ENCODE measurements around the gene ARHGAP15.

Gene ARHGAP15

DNA sequence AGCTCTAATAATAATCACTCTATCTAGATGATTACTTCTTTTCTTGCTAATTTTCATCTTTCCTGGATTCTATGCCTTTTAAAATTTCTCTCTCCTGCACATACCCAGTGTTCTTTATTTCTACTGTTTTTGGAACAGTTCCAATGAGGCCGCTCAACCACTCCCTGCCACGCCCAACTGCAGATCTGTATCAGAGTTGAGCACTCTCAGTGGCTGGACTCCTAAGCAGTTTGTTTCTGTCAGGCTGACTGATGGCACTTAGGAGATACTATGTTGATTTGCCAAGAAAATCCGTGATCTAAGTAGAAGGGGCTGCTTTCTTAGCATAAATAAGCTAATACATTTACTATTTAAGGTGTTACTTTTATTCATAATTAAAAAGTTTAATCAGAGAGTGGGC is 192.8 kb downstream of the ARHGAP15 start:
- no peak for TF ChIP-seq CTCF (IDR thresholded peaks at IDR 0.05; ENCODE audit: borderline replicate concordance, insufficient read depth, low read depth, low read length)
- no peak overlapping the region for H3K4me3 ChIP-seq (ENCODE audit: low read depth, low read length)

GRCh38 chr2:143329288-143329687 is 200.1 kb downstream of the ARHGAP15 start:
- H3K4me3 ChIP-seq (ENCODE audit: low read depth, low read length), result no peak overlapping the region
- no peak for TF ChIP-seq CTCF (IDR thresholded peaks at IDR 0.05; ENCODE audit: borderline replicate concordance, insufficient read depth, low read depth, low read length)

GRCh38 chr2:143333168-143333791 is 204.1 kb downstream of the ARHGAP15 start:
- H3K4me3 ChIP-seq (ENCODE audit: low read depth, low read length), result no peak overlapping the region
- TF ChIP-seq CTCF (IDR thresholded peaks at IDR 0.05; ENCODE audit: borderline replicate concordance, insufficient read depth, low read depth, low read length), result no peak

DNA sequence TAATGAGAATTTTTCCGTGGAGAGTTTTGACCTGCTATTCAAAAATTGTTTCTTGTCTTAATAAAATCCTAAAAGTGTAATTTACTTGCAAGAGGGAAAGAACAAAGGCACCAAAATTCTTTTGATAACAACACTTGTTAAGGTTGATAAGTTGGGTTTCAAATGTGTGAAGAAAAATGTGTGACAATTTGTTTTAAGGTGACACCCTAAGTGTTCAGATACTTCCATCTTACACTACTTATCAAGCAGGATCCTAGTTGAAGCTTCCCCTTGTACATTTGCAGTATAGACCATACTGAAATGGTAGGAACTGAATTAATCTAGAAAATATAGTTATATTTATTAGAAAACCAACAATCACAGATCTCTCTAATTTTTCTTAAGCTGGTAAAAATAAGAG is 204.6 kb downstream of the ARHGAP15 start:
- H3K4me3 ChIP-seq (ENCODE audit: low read depth, low read length), result no peak overlapping the region
- no peak for TF ChIP-seq CTCF (IDR thresholded peaks at IDR 0.05; ENCODE audit: borderline replicate concordance, insufficient read depth, low read depth, low read length)

DNA sequence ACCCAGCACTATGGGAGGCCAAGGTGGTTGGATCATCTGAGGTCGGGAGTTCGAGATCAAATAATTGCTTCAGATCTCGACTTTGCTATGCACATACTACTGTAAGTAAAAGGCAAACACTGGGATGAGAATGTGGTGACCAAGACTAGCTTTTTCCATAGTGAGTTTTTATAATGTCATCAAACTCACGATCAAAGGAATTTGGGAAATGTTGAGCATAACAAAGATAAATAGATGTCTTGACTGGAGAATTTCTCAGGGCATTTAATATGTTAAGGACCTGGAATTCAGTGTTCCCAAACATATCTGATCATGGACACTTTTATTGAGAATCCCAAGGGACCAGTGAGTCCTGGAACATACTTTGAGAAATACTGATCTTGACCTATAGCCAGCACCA is 205.6 kb downstream of the ARHGAP15 start:
- H3K4me3 ChIP-seq (ENCODE audit: low read depth, low read length), result no peak overlapping the region
- no peak for TF ChIP-seq CTCF (IDR thresholded peaks at IDR 0.05; ENCODE audit: borderline replicate concordance, insufficient read depth, low read depth, low read length)

- H3K4me3 ChIP-seq (ENCODE audit: low read depth, low read length), result no peak overlapping the region
- TF ChIP-seq CTCF (IDR thresholded peaks at IDR 0.05; ENCODE audit: borderline replicate concordance, insufficient read depth, low read depth, low read length), result no peak
Observed at GRCh38 chr2:143336719-143337210, 207.5 kb downstream of the ARHGAP15 start.

DNA sequence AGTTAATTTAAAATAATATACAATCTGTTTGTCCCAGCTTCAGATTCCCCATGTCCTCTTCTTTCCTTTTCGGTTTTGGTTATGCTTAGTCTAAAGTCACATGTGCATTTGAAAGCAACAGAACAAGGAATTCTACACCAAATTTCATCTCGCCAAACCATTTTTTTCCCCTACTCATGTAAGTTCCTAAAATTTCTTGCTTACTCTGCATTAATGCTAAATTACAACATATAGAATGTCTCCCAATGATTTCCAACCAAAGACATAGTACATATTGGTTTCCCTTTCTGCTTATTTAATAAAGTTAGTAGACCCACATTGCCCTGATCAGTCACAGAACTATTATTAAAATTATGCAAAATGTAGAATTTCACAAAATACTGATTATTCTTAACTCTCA is 212.3 kb downstream of the ARHGAP15 start:
- H3K4me3 ChIP-seq (ENCODE audit: low read depth, low read length), result no peak overlapping the region
- no peak for TF ChIP-seq CTCF (IDR thresholded peaks at IDR 0.05; ENCODE audit: borderline replicate concordance, insufficient read depth, low read depth, low read length)

Data from GM12875 (cell line).